Measurements from ENCODE around the gene PLXNB1.

PLXNB1 gene

GRCh38 chr3:48369693-48370332 lies 60.1 kb downstream of the PLXNB1 start:
- DNase-seq, result no peak

DNA sequence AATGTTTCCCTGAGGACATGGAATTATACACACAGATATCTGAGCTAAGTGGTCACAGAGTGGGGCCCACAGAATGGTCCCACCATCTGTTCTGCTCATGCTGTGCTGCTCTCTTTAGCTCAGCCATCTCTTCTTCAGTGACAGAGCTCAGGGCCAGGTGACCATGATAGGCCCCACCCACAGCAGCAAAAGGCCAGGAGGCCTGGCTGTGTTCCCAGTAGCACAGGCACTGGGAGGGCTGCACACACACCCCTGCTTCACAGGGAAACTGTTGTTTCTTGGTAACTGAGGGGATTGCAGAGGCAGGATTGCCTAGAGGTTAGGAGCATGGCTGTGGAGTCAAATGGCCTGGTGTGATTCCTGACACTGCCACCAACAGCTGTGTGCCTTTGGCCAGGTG lies 62.7 kb downstream of the PLXNB1 start:
- DNase-seq, result no peak

DNA sequence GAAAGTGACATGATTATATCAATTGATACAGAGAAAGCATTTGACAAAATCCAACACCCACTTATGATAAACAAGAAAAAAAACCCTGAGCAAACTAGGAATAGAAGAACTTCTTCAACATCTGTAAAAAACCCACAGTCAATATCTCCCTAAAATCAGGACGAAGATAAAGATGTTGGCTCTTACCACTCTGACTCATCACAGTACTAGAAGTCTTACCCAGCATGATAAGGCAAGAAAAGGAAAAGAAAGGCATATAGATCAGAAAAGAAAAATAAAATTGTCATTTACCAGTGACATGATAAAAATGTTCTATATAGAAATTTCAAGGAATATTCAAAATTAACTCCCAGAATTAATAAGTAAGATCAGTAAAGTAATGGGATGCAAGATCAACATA lies 65.0 kb downstream of the PLXNB1 start:
- DNase-seq, result no peak

DNA sequence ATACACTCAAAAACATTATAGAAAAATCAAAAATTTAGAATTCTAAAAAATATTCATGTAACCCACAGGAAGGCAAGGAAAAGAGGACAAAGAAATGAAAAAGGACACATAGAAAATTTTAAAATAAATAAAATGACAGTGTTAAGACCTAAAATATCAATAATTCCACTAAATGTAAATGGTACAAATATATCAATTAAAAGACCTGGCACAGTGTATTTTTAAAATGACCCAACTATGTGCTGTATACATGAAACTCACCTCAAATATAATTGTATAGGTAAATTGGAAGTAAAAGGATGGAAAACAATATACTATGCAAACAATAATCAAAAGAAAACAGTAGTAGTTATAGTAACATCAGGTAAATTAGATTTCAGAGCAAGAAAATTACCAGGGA lies 68.0 kb downstream of the PLXNB1 start:
- DNase-seq, result no peak

GRCh38 chr3:48356419-48356818 lies 73.5 kb downstream of the PLXNB1 start:
- no peak for DNase-seq

GRCh38 chr3:48353987-48354386 lies 75.9 kb downstream of the PLXNB1 start:
- DNase-seq, result no peak

Measured in activated gamma-delta T cell (primary cell).